GM21423 (cell line): ENCODE data around the gene TTC13.

Experiments
- ATAC-seq: cut with Tn5 transposase; IDR thresholded peaks from one replicate; pipeline ENCODE4 v1.9.1; 2021; ENCODE audit warnings: mild to moderate bottlenecking, moderate library complexity; ENCODE audit not compliant: unreplicated experiment

Gene TTC13

DNA sequence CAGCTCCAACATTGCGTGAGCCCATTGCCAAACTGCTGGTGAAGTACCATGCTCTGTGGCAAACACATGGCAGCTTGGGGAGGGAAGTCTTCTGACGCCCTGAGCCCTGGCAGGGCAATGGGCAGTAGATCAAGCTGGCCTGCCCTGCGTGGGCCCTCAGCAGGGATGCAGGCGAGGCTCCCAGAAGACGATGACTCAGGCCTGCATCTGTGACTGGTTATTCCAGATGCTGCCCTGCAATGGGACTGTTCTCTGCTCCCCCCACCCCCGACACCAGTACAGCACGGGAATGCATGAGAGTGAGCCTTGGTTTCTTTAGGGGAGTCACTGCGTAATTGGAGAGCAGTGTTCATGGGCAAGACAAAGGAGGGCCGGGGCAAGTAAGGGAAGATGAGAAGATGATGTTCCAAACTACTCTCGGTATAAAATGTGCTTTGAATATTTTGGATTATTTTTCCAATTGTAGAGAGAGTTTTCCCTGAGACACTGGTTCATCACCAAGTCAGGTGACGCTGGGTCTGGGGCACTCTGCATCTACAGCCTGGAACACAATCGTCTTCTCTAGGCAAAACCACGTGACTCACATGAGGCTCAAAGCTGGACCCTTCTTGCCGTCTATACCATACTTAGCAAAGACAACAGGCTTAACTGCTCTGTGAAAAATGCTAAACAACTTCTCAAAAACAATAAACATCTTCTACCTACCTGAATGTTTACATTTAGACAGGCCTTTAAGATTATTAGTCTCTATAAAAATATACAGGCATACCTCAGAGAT is 101.3 kb downstream of the TTC13 start:
- ATAC-seq = no peak

DNA sequence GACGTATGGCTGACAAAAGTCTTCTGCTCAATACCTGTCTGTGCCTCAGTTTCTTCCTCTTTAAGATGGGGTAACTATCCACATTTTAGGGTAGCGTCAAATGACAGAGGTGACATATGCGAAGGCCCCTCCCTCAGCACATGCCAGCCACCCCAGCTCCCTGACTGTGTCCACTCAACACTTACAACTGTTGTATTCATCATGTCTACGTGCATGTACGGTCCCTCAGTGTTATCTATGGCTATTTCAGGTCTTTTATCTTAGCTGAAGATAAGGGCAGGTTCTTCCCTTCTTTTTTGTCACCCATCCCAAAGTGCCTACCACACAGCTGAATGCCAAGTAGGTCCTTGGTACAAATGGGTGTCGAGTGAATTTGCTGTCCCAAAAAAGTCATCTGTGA is 102.0 kb downstream of the TTC13 start:
- no peak for ATAC-seq

DNA sequence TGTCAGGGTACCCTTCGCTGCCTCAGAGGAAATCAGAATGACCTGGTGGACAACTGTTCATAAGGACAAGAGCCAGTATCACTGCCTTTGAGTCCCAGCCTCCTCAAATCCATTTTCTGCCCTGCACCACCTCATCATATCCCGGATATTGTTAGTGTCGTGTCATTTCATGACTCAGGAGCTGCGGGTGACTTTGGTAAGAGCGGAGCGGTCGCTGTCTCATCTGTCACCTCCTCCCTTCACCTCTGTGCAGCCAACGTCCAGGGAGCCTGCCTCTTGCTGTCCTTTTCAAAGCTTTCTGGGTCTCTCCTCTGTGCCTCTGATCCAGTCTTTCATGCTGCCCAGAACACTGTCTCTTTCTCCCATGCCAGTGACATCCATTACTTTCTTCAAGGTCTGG is 103.3 kb downstream of the TTC13 start:
- ATAC-seq = no peak

DNA sequence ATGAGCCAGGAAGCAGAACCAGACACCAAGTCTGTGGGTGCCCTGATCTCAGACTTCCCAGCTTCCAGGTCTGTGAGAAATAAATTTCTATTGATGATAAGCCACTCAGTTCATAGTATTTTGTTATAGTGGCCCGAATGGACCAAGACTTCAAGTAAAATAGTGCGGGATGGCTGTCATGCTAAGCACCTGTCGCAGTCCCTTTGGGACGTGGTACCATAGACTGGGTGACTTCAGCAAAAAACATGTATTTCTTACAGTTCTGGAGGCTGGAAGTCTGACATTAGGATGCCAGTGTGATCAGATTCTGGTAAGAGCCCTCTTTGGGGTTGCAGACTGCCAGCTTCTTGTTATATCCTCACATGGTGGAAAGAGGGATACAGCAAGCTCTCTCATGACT is 107.7 kb downstream of the TTC13 start:
- no peak for ATAC-seq

DNA sequence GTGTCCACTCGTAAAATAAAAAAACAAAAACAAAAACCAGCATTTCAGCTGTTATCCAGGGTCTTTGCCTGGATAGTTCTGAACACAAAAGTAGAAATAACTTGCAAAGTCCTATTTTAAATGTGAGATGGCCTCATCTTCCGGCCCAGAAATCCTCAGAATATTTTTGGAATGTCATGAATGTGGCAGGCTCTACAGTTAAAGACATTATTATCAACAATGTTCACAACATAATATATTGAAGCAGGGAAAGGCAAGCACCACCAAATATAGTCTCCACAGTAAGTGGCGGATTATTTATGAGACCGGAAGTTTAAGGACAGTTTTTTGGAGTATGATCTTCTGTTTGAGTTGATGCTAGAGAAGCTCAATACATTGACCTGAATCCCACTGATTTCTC is 109.2 kb downstream of the TTC13 start:
- ATAC-seq = no peak

DNA sequence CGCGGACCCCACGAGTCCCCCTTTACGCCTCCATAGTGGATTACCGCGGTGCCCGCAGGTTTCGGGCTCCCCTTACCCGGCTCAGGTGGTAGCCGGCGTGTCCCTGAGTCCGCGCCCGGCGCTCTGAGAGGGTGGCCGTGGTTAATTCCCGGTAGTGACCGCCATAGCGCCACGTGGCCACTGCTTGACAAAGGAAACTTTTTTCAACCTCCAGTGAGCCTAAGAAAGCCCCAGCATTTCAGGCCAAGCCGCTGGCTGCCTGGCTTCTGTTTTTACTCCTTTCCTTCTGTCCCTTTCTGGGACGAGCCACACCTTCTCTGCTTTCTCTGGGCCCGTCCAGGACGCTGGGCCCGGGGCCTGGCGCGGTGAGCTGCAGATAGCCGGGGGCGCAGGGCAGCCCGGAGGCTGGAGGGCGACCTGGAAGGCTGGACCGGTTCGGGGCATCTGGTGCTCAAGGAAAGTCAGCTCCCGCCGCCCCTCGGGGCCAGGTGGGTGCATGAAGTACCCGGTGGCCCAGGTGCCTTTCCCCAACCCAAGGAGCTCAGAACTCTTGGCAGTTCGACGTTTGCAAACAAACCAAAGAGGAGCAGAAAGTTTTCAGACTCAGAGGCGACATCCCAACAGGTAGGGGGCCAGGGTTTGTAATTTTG is 109.8 kb downstream of the TTC13 start:
- peak; percentile 31 for ATAC-seq

DNA sequence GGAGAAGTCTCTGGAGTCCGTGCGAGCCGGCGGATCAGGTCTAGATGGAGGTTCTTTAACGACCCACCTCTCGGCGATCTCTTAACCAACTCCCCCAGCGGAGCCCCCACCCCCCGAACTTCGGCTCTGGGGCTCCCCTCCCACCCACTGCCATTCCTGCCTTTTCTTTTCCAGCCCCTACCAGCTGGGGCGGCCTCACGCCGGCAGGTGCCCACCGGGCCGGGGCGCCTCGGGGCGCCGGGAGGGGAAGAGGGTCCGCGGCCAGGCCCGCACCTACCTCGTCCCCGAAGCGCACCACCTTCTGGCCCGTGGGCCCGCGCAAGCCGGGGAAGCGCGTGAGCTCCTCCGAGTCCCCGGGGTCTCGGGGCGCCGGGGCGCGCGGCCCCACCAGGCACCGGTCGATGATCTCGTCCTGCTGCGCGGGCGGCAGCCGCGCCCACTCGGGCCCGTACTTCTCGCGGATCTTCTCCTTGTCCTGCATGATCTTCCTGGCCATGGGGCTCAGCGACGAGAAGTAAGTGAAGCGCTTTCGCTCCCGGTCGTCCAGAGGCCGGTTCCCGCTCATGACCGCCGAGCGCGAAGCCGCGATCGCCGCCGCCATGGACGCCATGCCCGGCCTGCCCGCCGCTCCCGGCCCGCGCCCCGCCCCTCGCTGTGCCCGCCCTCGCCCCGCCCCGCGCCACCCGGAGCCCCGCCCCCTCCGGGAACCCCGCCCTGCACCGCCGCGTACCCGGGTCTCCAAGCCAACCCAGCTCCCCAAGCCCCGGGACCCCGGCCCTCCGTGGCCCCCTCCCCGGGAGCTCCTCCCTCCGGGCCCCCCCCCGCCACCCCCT is 110.5 kb downstream of the TTC13 start, which contains the start of gene C1orf198:
Gene C1orf198, minus strand, starts transcription at position 619 of the 833 bp plus-strand sequence. Its CDS starts 9 bp downstream, at position 610.
- ATAC-seq = peak; percentile 73

DNA sequence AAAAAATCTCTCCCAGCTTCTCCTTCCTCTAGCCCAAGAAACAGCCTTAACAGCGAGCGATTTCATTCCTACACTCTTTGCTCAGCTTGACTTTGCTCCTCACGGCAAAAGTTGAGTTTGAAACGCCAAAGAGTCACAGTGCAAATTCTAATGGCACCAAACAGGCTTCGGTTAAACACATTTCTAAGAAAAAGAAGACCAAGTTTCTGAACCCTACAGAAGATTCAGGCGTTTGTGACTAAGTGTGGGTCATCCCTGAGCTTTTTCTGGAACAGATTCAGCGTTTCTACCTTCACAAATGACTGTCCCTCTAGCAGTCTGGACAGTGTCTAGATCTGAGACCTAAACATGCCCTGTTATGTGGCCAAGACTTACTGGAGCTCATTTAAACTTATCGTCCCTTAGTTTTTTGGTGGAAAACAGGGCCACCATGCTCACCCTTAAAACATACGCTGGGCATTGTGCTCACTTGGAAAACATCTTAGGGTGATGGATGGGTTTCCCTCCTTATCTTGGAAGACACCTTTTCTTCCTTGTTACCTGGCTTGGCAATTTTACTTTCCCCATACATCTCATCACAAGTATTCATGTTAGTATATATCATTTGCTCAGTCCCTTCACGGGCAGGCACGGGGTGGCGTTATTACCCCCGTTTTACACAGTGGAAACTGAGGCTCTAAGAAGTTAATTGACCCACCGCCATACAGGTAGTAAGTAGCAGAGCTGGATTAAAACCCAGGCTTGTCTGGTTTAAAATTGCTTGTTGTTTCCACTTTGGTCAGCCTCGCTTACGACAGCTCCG is 111.4 kb downstream of the TTC13 start:
- no peak for ATAC-seq

DNA sequence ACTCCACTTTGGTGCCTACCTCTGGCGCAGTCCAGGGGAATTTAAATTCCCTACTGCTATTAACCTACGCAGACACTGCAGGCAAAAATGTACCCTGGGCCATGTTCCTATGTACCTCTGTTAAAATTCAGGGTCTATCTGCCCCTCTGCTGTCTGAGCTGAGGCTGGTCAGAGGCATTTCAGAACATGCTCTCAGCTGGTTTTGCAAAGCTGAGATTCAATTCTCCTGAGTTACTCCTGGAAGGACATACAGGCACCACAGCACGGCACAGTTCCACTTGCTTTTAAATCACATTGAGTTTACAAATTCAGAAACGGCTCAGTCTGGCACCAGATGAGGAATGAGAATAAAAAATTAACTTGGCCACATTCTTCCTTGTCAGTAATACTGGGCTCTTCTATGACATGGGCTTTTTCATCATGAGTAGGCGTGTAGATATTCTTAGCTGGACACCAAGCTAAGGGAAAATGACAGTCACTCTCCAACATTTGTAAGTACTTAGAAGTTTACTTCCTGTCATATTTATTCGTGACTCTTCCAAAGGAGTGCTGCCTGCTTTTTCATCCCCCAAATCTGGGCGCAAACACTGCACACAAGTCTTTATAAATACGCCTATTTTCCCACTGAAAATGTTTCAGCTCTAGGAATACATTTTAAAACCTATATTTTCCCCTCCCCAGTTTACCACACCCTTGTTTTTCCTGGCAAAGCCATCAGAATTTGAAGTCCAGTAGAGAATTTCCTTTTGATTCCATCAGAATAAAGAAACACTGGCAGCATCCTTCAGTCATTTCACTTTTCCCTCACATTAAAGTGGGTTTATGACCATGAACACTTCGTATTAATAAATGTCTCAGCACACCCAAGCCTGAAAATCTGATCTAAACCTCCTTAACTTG is 112.2 kb downstream of the TTC13 start:
- ATAC-seq = no peak

DNA sequence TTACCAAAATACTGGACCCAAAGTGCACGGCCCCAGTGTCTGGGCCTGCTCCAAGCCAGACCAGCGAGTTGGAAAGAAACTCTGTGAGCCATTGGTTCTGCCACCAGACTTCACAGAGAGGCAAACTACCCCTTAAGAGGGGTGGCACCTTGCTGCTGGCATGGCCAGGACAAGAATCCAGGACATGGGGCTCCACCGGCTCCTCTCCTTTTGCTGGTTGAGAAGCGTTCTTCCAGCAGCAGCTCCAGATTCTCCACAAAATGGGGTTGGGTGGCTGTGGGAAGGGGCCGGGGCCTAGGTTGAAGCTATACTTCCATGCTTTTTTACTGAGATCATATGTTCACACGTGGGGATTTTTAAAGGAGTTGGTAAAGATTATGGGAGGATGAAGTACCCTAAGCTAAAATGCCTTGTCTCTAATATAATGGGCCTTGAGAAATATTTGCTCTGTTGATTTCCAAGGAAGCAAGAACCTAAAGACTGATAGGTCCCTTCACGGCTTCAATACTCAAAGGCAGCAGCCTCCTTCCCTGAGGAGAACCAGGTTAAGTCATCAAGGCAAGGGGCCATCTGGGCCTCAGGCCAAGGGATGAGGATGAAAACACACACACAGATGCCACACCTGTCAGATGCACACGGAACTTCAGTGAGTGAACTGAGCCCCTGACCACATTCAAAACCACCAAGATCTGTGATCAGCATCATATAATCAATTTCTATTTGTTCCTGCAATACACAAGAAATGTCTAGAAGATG is 113.4 kb downstream of the TTC13 start:
- ATAC-seq = no peak

DNA sequence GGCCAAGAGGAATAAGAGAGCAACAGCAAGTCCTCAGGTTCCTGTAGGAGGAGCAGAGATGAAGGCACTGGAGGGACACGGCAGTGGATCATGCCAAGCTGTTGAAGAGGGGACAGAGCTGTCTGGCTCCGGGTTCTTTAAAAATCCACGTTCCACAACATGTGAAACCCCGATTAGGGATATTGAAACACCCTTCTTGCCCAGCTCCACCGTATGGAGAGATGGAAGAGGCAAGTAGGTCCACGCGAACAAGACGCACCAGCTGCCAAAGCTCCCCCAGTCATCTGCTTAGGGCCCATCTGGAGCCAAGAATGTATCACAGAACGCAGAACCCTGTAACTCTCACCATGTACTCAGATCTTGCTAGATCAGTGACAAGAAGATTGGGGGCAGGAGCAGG is 114.2 kb downstream of the TTC13 start:
- no peak for ATAC-seq

DNA sequence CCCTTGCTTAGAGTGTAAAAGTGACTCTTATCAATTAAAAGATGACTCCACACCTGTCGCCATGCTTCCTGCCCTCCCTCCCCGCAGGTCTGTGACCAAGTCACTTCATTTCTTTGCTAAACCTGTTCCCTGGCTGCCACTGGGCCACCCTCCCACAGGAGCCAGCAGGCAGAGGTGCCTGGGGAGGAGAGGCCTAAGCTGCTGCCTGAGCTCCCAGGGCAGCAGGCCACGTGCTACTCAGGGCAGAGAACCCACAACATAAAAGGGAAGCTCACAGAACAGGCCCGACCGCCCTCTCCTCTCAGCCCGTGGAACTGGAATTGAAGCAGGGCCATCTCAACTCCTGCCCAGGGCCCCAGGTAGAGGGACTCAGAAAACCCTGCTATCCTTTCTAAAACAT is 115.2 kb downstream of the TTC13 start:
- no peak for ATAC-seq

DNA sequence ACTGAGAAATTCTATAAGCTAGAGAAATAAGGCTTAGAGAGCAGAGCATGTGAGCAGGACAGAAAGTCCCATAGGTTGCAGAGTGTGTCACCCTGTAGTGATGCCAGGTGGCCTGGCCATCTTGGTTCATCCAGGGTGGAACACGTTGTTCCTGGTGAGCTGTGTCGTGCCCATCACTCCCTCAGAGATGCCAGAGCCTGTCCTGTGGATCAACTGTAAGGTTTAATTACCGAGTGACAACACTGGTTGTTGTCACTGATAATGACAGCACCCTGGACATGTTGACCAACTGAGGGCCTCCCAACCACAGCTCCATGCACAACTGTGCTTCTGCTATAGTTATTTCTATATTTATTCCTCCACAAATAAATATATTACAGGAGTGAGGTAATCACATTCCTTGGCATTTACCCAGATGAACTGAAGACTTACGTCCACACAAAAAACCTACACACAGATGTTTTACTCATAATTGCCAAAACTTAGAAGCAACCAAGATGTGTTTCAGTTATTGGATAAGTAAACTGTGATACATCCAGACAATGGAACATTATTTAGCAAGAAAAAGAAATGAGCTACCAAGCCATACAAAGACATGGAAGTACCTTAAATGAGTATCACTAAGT is 116.6 kb downstream of the TTC13 start:
- no peak for ATAC-seq

DNA sequence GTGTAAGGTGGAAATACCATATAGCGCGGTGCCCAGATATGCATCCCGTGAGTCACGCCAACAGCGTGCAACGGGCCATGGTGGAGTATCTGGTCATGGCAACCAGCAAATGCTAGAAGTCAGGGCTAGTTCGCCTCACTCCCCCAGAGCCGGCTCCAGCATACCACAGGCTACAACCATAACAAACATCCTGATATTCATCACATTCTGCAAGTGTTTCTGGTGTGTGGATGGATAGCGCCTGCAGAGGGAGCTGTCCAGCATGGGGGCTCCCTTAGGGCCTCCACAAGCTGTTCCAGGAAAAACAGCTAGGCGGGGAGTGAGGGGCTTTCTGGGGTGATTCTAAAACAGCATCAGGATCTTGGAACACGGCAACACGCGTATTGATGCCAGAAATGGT is 117.2 kb downstream of the TTC13 start:
- no peak for ATAC-seq

DNA sequence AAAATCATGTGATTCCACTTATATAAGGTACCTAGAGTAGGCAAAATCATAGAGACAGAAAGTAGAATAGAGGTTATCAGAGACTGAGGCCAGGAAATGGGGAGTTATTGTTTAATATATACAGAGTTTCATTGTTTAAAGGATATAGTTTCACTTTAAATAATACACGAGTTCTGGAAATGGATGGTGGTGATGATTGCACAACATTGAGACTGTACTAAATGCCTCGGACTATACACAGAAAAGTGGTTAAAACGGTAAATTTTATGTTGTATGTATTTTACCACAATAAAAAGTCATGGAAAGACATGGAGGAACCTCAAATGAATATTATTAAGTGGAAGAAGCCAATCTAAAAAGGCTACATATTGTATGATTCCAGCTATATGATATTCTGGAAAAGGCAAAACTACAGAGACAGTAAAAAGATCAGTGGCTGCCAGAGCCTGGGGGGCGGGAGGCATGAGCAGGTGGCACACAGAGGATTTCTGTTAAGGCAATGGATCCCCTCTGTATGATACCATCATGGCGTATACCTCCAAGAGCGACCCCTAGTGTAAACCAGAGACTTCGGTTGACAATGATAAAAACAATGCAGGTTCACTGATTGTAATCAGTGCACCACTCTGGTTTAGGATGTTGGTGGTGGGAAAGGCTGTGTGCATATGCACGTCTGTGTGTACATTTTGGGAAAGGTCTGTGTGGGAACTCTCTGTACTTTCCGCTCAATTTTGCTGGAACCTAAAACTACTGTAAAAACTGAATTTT is 117.9 kb downstream of the TTC13 start:
- ATAC-seq = no peak

DNA sequence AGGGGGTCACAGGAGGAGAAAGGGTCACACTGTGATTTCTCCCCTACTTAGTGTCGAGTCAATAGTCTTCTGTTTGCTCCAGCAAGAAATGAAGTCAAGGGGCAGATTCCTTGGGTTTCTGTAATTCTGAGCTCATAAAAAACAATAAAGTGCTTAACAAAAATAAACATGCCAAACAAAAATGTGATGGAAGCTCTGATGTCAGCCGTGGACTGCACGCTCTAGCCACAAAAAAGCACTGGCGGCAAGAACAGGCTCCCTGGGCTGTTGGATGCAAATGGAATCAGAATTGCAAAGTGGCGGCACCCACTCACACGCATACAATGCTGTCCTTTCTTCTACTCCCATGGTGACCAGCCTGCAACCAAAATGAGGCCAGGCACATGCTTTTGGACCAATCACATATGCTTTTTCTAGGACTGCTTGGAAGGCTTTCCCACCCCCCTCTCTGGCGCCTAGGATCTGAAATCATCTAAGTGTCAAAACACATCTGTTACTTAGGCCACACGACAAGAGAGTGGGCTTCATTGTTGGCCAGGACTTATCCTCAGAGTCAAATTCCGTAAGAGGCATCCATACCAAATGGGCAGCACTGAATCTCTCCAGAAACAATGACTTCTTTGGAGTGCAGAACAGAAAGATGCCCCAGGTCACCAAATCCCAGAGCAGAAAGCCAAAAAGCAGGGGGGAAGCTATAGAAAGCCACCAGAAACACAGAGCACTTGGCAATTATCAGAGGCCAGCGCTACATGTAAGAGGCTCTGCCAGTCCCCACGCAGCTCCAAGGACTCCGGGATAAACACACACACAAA is 119.5 kb downstream of the TTC13 start:
- ATAC-seq = no peak

DNA sequence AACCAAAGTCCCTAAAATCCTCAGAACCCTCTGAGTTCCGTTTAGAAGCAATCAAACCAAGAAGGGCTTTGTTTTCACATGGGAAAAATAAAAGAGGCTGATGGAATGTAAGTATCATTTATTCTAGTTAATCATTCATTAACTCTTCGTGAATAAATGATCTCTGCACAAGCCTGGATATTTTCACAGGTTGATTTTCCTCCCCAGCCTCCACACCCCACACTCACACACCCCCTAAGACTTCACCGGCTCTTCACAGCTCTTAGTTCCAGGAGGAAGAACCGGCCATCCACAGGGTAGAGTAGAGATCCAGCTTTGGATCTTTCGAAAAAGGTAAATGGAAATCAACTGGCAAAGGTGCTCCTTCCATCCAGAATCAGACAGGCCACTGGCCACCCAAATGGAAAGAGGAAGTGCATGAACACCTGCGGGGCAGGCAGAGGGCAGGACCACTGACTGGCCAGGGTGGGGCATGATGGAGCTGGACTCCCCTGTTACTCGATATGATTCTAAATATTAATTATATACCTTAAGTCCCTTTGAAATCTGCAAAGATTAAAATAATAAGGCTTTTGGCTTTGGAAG is 120.3 kb downstream of the TTC13 start:
- ATAC-seq = no peak
